ENCODE results near the gene ZFYVE26. TPM values are rescaled to one million over a fixed set of nuclear protein-coding genes. Genes with fewer than 3 reads are reported as not detected.
"Not testable (repeated sequence)": the region's sequence is repeated elsewhere in the genome, so short reads cannot be mapped to it uniquely, and the experiment has no call there.

The ZFYVE26 gene
- total and polyA plus RNA-seq, 5 donors from 2014 or later, result 2.9 to 27.4 (median 3.7) TPM

GRCh38 chr14:67701492-67701891 lies 114.9 kb downstream of the ZFYVE26 start, which contains the start of gene RDH12:
Gene RDH12 (plus strand): TSS chr14:67701886. CDS start chr14:67722643, 20,757 bp downstream.
- H3K36me3 Mint-ChIP-seq; H3K9me3 Mint-ChIP-seq; H3K4me3 Mint-ChIP-seq; H3K4me1 ChIP-seq (ENCODE audit: control insufficient read depth, insufficient read depth, low read length, poor library complexity, severe bottlenecking); H3K27ac ChIP-seq (ENCODE audit: insufficient read depth, low read length, poor library complexity, severe bottlenecking); H3K4me1 Mint-ChIP-seq; DNase-seq; H3K36me3 ChIP-seq (ENCODE audit: control insufficient read depth, insufficient read depth, low read length); H3K4me3 ChIP-seq (ENCODE audit: low read depth, low read length); H3K27me3 ChIP-seq (ENCODE audit: control insufficient read depth, insufficient read depth, low read length); H3K9me3 ChIP-seq (ENCODE audit: control insufficient read depth in 2 of 2, low read length in 2 of 2); ATAC-seq (ENCODE audit: low read depth in 2 of 2); H3K27ac Mint-ChIP-seq: not testable (repeated sequence)
- peaks cover 14% of the 10 kb centered on the region for H3K27me3 Mint-ChIP-seq

GRCh38 chr14:67698179-67698578 lies 118.2 kb downstream of the ZFYVE26 start:
- H3K36me3 Mint-ChIP-seq, result no peaks in the 10 kb centered on the region
- Histone ChIP-seq H3K36me3 (ENCODE audit: control insufficient read depth, insufficient read depth, low read length) (no peaks in the 10 kb centered on the region), H3K27ac (ENCODE audit: insufficient read depth, low read length, poor library complexity, severe bottlenecking) (no peak overlapping the region), H3K4me3 (ENCODE audit: low read depth, low read length) (no peak overlapping the region), H3K4me1 (ENCODE audit: control insufficient read depth, insufficient read depth, low read length, poor library complexity, severe bottlenecking) (peaks cover 11% of the 10 kb centered on the region), H3K27me3 (ENCODE audit: control insufficient read depth, insufficient read depth, low read length) (no peaks in the 10 kb centered on the region), H3K9me3 (ENCODE audit: control insufficient read depth in 2 of 2, low read length in 2 of 2) (no peaks in the 10 kb centered on the region)
- no peak for DNase-seq
- H3K9me3 Mint-ChIP-seq, result no peaks in the 10 kb centered on the region
- no peak for ATAC-seq (ENCODE audit: low read depth in 2 of 2)
- peaks cover 0 to 24% (median 16%) of the 10 kb centered on the region in 4 donors for H3K4me1 Mint-ChIP-seq
- no peak overlapping the region for H3K27ac Mint-ChIP-seq
- peak overlapping the region in 1 of 4 donors; percentile 55 for H3K4me3 Mint-ChIP-seq
- H3K27me3 Mint-ChIP-seq, result peaks cover 9% of the 10 kb centered on the region

GRCh38 chr14:67697006-67697405 lies 119.4 kb downstream of the ZFYVE26 start:
- H3K4me3 Mint-ChIP-seq, result peak overlapping the region in 1 of 4 donors; percentile 82
- Histone ChIP-seq H3K9me3 (ENCODE audit: control insufficient read depth in 2 of 2, low read length in 2 of 2) (no peaks in the 10 kb centered on the region), H3K27me3 (ENCODE audit: control insufficient read depth, insufficient read depth, low read length) (no peaks in the 10 kb centered on the region), H3K27ac (ENCODE audit: insufficient read depth, low read length, poor library complexity, severe bottlenecking) (no peak overlapping the region), H3K4me1 (ENCODE audit: control insufficient read depth, insufficient read depth, low read length, poor library complexity, severe bottlenecking) (peaks cover 11% of the 10 kb centered on the region), H3K4me3 (ENCODE audit: low read depth, low read length) (no peak overlapping the region), H3K36me3 (ENCODE audit: control insufficient read depth, insufficient read depth, low read length) (peaks cover 4% of the 10 kb centered on the region)
- peaks cover 6% of the 10 kb centered on the region for H3K27me3 Mint-ChIP-seq
- no peak for ATAC-seq (ENCODE audit: low read depth in 2 of 2)
- H3K4me1 Mint-ChIP-seq, result peaks cover 4 to 30% (median 22%) of the 10 kb centered on the region in 4 donors
- H3K36me3 Mint-ChIP-seq, result peaks cover 8% of the 10 kb centered on the region
- DNase-seq, result no peak
- no peaks in the 10 kb centered on the region for H3K9me3 Mint-ChIP-seq
- peak overlapping the region in 1 of 3 donors; percentile 38 for H3K27ac Mint-ChIP-seq

Other genes starting within 250 kb of the ZFYVE26 start
- 35.6 TPM for gene PIGH, start 216.3 kb downstream of the ZFYVE26 start, total RNA-seq
- 10 to 100 TPM; 34.8 to 46.2 (median 38.4) TPM for gene PIGH, start 216.3 kb downstream of the ZFYVE26 start, polyA plus RNA-seq
- gene ARG2, start 196.7 kb downstream of the ZFYVE26 start, total RNA-seq, result 4.3 TPM
- gene ARG2, start 196.7 kb downstream of the ZFYVE26 start, polyA plus RNA-seq, result 1 to 10 TPM in 2 of 4 donors, under 1 TPM in 2; 0.96 to 1.9 (median 1.0) TPM
- 46.0 TPM for gene VTI1B, start 142.0 kb downstream of the ZFYVE26 start, total RNA-seq
- gene VTI1B, start 142.0 kb downstream of the ZFYVE26 start, polyA plus RNA-seq, result 10 to 100 TPM; 61.6 to 90.0 (median 78.6) TPM
- gene RDH11, start 120.8 kb downstream of the ZFYVE26 start, total RNA-seq, result 26.7 TPM
- 10 to 100 TPM; 66.7 to 84.1 (median 77.6) TPM for gene RDH11, start 120.8 kb downstream of the ZFYVE26 start, polyA plus RNA-seq
- gene RDH12, start 114.7 kb downstream of the ZFYVE26 start, total RNA-seq, result not detected
- gene RDH12, start 114.7 kb downstream of the ZFYVE26 start, polyA plus RNA-seq, result not detected
- 40.2 TPM for gene RAD51B, start 3.2 kb upstream of the ZFYVE26 start, total RNA-seq
- 10 to 100 TPM; 19.1 to 28.3 (median 26.3) TPM for gene RAD51B, start 3.2 kb upstream of the ZFYVE26 start, polyA plus RNA-seq